Thoracic aorta (tissue), 2 donors: ENCODE results near the gene SYCP2. TPM values are rescaled to one million over a fixed set of nuclear protein-coding genes. Genes with fewer than 3 reads are reported as not detected.

Source experiments
- ATAC-seq: fragments of 150-250 bp; one replicate; pipeline ENCODE4 v1.8.0; 2017; ENCODE audit warnings: low read depth; ENCODE audit not compliant: insufficient number of reproducible peaks, low FRiP score
- DNase-seq: peaks from one replicate; pipeline ENCODE4 v3.0.0-alpha.2; 2020; ENCODE audit warnings: low spot score
- H3K27ac ChIP-seq, 2 donors: fragments of 200-600 bp; sonication (generic); 1 replicate in 1 of 2; 2 replicates in 1 of 2; pipeline ENCODE4 v1.5.1; 2016; ENCODE audit warnings: mild to moderate bottlenecking in 2 of 2, moderate library complexity in 2 of 2
- H3K27me3 ChIP-seq: fragments of 200-600 bp; sonication (generic); replicated peaks from 2 replicates; pipeline ENCODE4 v1.6.0; 2016; ENCODE audit warnings: mild to moderate bottlenecking; ENCODE audit not compliant: insufficient read depth
- H3K36me3 ChIP-seq: fragments of 200-600 bp; sonication (generic); one replicate; pipeline ENCODE4 v1.5.1; 2016
- H3K4me1 ChIP-seq, 2 donors: fragments of 200-600 bp; sonication (generic); 1 replicate in 1 of 2; 2 replicates in 1 of 2; pipeline versions ENCODE4 v1.5.1 to v1.6.0; 2016; ENCODE audit warnings: low read depth in 2 of 2, mild to moderate bottlenecking in 1 of 2; ENCODE audit not compliant: control insufficient read depth in 1 of 2
- H3K4me3 ChIP-seq: fragments of 200-600 bp; sonication (generic); 2 replicates; pipeline ENCODE4 v1.5.1; 2016; ENCODE audit warnings: mild to moderate bottlenecking
- H3K9me3 ChIP-seq: fragments of 200-600 bp; sonication (generic); 2 replicates; pipeline ENCODE4 v1.5.1; 2016
- CTCF ChIP-seq: fragments of 200-600 bp; sonication (generic); IDR thresholded peaks from one replicate; pipeline ENCODE4 v1.5.1; 2019; ENCODE audit warnings: antibody characterized with exemption
- total RNA-seq, 2 donors: library from RNA; depleted of rRNA; stranded (reverse); fragments of >200 nt; gene quantifications; one replicate each; pipeline versions ENCODE4 v1.1.0 to v1.2.3, GENCODE V29; 2016

The SYCP2 gene
- total RNA-seq, 2 donors from 2014 or later: 0.71 to 0.95 TPM

- no peak for DNase-seq
- Histone ChIP-seq H3K36me3 (no peaks in the 10 kb centered on the region), H3K4me1 (no peaks in the 10 kb centered on the region), H3K27ac (no peak overlapping the region), H3K4me3 (no peak overlapping the region), H3K9me3 (no peaks in the 10 kb centered on the region), H3K27me3 (no peaks in the 10 kb centered on the region)
- no peak for ATAC-seq
- TF ChIP-seq CTCF: no peak
Measured at GRCh38 chr20:59813948-59814839, 119.2 kb downstream of the SYCP2 start.

Other genes starting within 250 kb of the SYCP2 start
- 10 to 100 TPM; 10.5 to 13.0 TPM for gene PPP1R3D, start 6.7 kb upstream of the SYCP2 start, total RNA-seq
- gene FAM217B, start 6.8 kb upstream of the SYCP2 start, total RNA-seq: 10 to 100 TPM; 11.9 to 15.4 TPM
- 1 to 10 TPM; 2.3 to 2.5 TPM for gene CDH26, start 24.8 kb upstream of the SYCP2 start, total RNA-seq